SK-N-SH treated with all-trans-retinoic acid at 6 μM for 48 hours (cell line): ENCODE results near the gene GCSH.

ENCODE experiments used
- ESRRG ChIP-seq: fragments of 250-450 bp; sonication (Bioruptor Pico); IDR thresholded peaks from 2 replicates; pipeline ENCODE4 v1.6.1; 2021; ENCODE audit warnings: mild to moderate bottlenecking
- GLIS3 ChIP-seq: fragments of 250-450 bp; sonication (Bioruptor Pico); IDR thresholded peaks from 2 replicates; pipeline ENCODE4 v1.5.0; 2020; ENCODE audit warnings: mild to moderate bottlenecking, moderate library complexity
- POU6F1 ChIP-seq: fragments of 250-450 bp; sonication (Bioruptor Pico); IDR thresholded peaks from 2 replicates; pipeline ENCODE4 v1.8.0; 2021; ENCODE audit warnings: low read depth, mild to moderate bottlenecking, moderate library complexity, borderline replicate concordance
- PPARA ChIP-seq: fragments of 250-450 bp; sonication (Bioruptor Pico); IDR thresholded peaks from 2 replicates; pipeline ENCODE4 v1.5.0; 2020; ENCODE audit warnings: mild to moderate bottlenecking, borderline replicate concordance
- TOX ChIP-seq: fragments of 250-450 bp; sonication (Bioruptor Pico); IDR thresholded peaks from 2 replicates; pipeline ENCODE4 v1.8.0; 2021; ENCODE audit warnings: mild to moderate bottlenecking, moderate library complexity, borderline replicate concordance
- ZFP30 ChIP-seq: fragments of 450-650 bp; formaldehyde crosslinking; IDR thresholded peaks from 2 replicates; pipeline ENCODE4 v1.5.0; 2022; ENCODE audit warnings: mild to moderate bottlenecking, moderate library complexity

- TF ChIP-seq TOX (CRISPR knock-in tag) (no peak), GLIS3 (CRISPR knock-in tag) (no peak), ZFP30 (CRISPR knock-in tag) (no peak), ESRRG (CRISPR knock-in tag) (no peak), PPARA (CRISPR knock-in tag) (no peak), POU6F1 (CRISPR knock-in tag) (no peak)
Observed at GRCh38 chr16:81066681-81067080, 29.5 kb downstream of the GCSH start.
